AG08395 (cell line): ENCODE data around the gene RAD51B.
"Not testable (repeated sequence)": the region's sequence is repeated elsewhere in the genome, so short reads cannot be mapped to it uniquely, and the experiment has no call there.

Experiments used
- DNase-seq: peaks from one replicate; pipeline ENCODE4 v3.0.0; 2012; ENCODE audit warnings: mixed read lengths, low spot score

Gene RAD51B

DNA sequence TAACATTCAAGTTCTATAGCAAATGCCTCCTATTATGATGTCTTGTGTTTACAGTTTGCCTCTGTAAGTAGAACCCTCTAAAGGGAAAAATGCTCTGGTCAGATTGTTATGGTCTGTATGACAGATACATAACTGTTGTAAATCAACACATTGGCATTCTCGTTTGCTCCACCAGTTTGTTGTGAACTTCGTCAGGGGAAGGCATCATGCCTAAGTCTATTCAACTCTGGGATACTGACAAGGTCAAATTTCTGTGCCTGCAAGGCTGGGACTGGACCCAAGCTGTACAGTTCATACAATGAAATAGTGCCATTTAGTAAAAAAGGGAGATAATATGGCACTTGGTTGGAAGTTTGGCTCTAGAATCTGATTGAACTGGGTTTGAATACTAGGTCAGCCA lies 392.3 kb downstream of the RAD51B start:
- DNase-seq = no peak

- DNase-seq = no peak
Measured at GRCh38 chr14:68212361-68212760, 392.8 kb downstream of the RAD51B start.

DNA sequence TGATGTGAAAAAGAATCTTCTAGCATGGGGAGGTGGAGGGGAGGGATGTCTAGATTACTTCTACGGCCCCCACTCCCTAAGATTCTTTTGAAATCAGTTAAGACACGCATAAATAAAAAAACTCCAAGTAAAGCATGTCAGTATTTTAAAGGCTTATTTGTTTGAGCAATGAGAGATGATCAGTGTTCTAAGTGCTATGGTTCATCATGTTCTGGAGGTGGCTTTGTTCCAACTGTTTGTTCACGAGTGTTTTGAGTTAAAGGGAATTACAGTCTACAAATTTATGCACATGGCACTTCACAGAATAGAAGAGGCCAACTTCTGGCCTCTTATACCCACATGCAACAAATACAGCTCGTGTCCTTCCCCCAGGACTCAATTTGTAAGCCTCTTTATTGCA lies 394.9 kb downstream of the RAD51B start:
- no peak for DNase-seq

DNA sequence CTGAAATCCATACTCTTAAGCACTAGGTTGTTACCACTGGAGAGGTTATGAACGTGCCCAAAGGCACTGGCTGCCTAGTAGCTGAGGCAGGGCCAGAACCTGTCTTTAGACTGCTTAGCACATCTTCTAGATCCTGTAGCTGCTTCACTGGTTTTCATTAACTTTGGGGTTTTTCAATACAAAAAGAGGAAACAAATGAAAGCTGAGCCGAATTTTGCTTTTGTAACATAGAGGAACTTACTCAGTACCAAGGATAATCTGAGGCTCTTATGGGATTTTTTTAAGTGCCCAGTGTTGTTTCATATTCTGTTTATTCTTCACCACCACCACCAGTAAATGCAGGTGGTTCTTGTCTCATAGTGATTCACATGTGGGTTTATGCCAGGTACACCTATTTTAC lies 396.1 kb downstream of the RAD51B start:
- DNase-seq = no peak

DNA sequence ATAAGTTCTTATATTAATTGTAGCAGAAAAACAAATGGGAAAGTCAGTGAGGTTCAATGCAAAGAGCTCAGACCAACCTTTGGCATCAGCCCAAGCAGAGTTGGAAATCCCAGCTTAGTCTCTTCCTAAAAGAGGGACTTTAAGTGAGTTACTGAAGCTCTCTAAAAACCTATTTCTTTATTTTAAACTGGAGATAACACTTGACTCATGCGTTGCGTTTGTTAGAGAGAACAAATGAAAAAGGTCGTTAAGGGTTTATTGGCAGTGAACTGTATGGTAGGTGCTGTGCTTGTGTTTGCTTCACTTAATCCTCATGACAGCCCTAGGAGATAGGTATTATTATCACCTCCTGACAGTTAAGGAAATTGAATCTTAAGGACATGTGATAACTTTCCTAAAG lies 396.5 kb downstream of the RAD51B start:
- DNase-seq = no peak

DNA sequence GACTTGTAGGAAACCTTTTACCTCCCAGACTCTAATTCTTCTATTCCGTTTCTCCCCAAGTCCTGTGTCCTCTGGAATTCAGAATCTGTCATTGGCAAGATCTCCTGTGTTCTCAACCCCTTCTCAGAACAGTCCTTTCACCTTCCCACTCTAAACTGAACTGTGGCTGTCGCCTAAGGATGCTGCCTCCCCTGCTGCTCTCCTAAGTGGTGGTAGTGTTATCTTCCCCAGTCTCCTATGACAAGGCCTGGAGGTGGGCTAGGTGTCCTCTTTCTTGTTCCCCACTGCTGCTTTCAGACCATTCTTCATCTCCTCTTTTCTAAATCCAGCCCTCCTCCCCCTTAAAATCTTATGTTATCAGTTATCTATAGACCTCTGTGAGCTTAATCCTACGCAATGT lies 397.4 kb downstream of the RAD51B start:
- DNase-seq = no peak

DNA sequence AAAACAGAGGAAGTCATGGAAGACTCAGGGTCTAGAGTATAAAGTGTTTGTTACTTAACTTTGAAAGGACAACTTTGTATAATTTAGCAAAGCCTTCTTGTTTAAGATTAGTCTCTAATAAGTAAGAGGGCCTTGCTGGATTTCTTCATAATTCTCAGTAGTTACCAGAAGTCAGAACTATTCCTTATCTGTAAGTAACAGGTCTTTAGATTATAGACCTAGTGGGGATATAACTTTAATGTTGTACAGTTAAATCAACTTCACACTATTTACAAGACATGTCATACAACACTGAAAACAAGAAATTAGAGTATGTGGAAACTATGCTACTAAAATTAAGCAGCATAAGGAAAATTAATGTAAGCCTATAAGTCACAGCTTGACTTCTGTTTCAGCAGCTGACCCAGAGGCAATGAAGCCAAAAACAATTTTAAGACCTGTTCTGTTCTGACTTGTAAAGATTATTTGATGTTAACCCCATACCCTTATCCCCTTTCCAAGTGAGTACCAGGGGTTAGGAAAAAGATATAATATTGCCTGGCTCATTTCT lies 398.3 kb downstream of the RAD51B start:
- no peak for DNase-seq

DNA sequence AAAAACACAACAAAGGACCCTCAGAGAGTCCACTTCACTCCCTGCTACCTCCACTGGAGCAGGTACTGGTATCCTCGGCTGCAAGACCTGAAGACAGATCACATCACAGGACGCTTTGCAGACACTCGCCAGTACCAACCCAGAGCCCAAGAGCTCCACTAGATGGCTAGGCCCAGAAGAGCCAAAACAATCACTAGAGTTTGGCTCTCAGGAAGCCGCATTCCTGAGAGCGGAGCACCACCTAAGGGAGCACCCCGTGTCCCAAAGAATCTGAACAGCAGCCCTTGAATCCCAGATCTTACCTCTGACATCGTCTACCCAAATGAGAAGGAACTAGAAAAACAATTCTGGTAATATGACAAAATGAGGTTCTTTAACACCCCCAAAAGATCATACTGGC lies 399.8 kb downstream of the RAD51B start:
- no peak for DNase-seq

DNA sequence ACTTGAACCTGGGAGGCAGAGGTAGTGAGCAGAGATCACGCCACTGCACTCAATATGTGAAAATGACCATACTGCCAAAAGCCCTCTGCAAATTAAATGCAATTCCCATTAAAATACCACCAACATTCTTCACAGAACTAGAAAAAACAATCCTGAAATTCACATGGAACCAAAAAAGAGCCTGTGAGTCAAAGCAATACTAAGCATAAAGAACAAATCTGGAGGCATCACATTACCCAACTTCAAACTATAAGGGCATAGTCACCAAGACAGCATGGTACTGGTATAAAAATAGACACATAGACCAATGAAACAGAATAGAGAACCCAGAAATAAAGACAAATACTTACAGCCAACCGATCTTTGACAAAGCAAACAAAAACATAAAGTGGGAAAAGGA lies 401.5 kb downstream of the RAD51B start:
- not testable (repeated sequence) for DNase-seq

DNA sequence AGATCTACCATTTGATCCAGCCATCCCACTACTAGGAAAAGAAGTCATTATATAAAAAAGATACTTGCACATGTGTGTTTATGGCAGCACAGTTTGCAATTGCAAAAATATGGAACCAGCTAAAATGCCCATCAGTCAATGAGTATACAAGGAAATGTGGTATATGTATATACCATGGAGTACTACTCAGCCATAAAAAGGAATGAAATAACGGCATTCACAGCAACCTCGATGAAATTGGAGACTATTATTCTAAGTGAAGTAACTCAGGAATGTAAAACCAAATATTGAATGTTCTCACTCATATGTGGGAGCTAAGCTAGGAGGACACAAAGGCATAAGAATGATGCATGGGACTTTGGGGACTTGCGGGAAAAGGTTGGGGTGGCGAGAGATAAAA lies 402.6 kb downstream of the RAD51B start:
- DNase-seq = no peak

- DNase-seq = no peak
Measured at GRCh38 chr14:68222726-68223125, 403.1 kb downstream of the RAD51B start.

- DNase-seq = no peak
Measured at GRCh38 chr14:68223631-68224030, 404.1 kb downstream of the RAD51B start.

DNA sequence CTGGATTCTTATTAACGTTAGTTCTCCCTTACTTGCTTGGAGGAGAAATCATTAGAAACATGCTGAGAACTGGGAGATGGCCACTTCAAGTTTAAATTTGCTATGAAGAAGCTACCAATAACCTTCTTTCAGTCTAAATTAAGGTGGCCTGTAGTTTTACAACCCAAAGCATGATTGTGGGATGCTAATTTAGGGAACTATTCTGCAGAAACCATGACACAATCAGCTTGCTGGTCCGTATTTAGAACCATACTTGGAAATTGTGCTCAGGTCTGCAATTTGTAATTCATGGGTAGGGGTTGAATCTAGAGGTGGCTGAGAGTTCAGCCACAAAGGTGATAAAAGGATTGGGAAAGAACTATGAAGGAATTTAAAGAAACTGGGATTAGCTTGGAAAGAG lies 405.7 kb downstream of the RAD51B start:
- no peak for DNase-seq

DNA sequence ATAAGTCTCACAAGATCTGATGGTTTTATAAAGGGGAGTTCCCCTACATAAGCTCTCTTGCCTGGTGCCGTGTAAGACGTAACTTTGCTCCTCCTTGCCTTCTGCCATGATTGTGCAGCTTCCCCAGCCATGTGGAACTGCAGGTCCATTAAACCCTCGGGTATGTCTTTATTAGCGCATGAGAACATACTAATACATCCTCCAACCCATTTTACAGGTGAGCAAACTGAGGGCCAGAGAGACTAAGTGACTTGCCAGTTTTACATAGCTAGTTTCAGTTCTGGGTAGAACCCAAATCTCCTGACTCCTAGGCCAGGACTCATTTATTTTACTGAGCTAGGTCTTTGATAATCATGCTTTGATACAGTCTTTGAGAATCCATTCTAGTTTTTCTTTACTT lies 406.9 kb downstream of the RAD51B start:
- DNase-seq = no peak

DNA sequence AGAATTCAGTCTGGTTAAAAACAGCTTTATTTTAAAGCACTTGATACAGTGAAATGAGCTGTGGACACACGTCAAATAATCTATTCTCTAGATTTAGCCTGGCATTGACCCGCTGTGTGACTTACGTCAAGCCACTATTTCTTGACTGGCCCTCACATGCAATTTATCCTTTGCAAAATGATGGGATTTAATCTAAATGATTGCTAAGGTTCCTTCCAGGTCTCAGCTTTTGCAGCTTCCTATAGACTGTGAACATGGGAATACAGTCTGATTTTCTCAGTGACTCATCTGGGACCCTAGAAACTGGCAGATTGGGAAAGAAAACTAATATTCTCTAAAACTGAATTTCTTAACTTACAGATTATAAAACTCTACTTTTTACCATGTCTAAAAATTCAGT lies 409.1 kb downstream of the RAD51B start:
- DNase-seq = no peak

GRCh38 chr14:68229423-68230100 lies 410.0 kb downstream of the RAD51B start:
- DNase-seq = no peak

DNA sequence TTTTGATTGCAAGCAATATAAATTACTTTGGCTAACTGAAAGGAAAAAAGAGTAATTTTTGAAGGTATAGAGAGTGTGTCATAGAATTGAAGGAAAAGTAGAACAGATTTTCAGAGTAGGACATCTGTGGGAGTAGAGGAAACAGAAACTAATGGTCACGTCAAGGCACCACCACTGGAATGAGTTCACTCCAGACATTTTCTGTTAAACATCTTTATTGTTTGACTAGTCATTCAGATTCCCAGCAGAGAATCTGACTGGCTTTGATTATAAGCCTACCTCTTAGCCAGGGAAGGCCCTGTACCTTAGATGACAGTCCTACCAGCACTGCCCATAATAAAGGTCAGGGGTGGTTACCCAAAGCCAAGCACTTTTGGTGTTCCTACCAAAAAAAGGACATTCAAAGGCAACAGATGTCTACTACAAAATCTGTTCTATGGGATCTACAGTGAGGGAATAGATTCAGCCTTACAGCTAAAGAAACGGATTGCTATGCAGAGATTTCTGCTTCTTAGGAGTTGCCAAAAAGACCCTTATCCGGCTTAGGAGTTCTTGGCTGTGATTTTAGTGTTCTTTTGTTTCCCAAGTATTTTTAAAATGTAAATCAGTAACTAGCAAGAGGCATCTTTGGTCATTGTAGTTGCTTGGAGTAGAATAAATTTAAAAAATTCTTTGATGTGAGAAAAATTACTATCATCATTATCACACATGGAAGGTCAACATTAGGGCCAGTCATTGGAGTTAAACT lies 410.8 kb downstream of the RAD51B start:
- no peak for DNase-seq

- DNase-seq = no peak
Measured at GRCh38 chr14:68230950-68231717, 411.6 kb downstream of the RAD51B start.

GRCh38 chr14:68231898-68232297 lies 412.3 kb downstream of the RAD51B start:
- no peak for DNase-seq

DNA sequence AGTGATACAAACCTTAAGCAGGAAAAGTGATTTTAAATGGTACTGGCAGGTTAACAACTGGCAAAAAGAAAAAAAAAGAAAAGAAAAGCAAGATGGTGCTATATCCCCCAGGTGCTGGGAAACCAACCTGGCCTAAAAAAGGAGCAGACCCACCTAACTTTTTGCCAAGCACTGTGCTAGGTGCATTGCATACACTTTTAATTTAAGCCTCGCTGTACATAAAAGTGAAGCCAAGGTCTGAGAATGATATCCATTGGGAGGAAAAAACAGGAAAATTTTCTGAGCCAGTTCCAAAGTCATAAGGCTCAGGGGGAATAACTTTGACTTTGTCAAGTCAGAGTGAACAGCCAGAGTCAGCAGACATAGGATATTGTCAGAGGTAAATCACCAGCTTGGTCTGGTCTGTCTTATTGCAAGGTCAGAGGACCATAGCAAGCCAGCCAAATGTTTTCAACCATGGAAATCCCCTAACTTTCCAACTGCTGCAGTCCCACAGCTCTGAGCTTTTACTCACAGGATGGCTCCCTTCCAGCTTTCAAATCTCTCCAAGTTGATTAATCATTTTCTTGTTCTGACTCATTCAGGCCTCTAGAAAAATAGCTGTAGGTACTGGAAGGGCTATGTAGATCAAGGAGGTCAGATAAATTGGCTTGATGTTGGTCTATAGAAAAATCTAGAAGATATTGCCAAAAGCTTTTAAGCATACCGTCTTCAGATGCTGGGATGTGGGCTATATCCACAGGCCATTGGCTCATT lies 412.9 kb downstream of the RAD51B start:
- DNase-seq = peak; percentile 79

GRCh38 chr14:68233101-68233784 lies 413.7 kb downstream of the RAD51B start:
- DNase-seq = no peak
